HepG2 (cell line): ENCODE measurements around the gene VSNL1. TPM values are rescaled to one million over a fixed set of nuclear protein-coding genes. Genes with fewer than 3 reads are reported as not detected.

Experiments
- HNF1A ChIP-seq, 2 experiments: sonication (generic) in 1 of 2; formaldehyde crosslinking in 1 of 2; IDR thresholded peaks; 2 replicates each; pipeline versions ENCODE4 v1.4.0 to v1.6.1; 2016 to 2020; ENCODE audit warnings: borderline replicate concordance in 1 of 2, low read depth in 1 of 2, mild to moderate bottlenecking in 1 of 2, missing genetic modification reagents in 1 of 2
- NFYC ChIP-seq: IDR thresholded peaks from 2 replicates; pipeline ENCODE4 v1.6.1; 2016; ENCODE audit warnings: missing genetic modification reagents, missing compliant biosample characterization
- PRPF4 ChIP-seq: fragments of 200-400 bp; formaldehyde crosslinking; IDR thresholded peaks from 2 replicates; pipeline ENCODE4 v1.6.1; 2016; ENCODE audit warnings: low read length, low read depth; ENCODE audit not compliant: poor library complexity, severe bottlenecking
- RARA ChIP-seq: IDR thresholded peaks from 2 replicates; pipeline ENCODE4 v1.6.1; 2016; ENCODE audit warnings: missing genetic modification reagents, missing compliant biosample characterization
- RFX1 ChIP-seq: fragments of 450-650 bp; IDR thresholded peaks from 2 replicates; pipeline ENCODE4 v1.6.1; 2017
- SIX4 ChIP-seq: sonication (generic); formaldehyde crosslinking; IDR thresholded peaks from 2 replicates; pipeline ENCODE4 v1.4.0; 2020; ENCODE audit warnings: missing genetic modification reagents
- SP140L ChIP-seq: sonication (generic); formaldehyde crosslinking; IDR thresholded peaks from 2 replicates; pipeline ENCODE4 v1.4.0; 2020; ENCODE audit warnings: missing genetic modification reagents, borderline replicate concordance
- TERF1 ChIP-seq: sonication (generic); formaldehyde crosslinking; IDR thresholded peaks from 2 replicates; pipeline ENCODE4 v1.8.0; 2022; ENCODE audit warnings: mild to moderate bottlenecking, missing genetic modification reagents, moderate library complexity
- TRAFD1 ChIP-seq: sonication (generic); formaldehyde crosslinking; IDR thresholded peaks from 2 replicates; pipeline ENCODE4 v1.5.1; 2020; ENCODE audit warnings: missing genetic modification reagents, mild to moderate bottlenecking, borderline replicate concordance
- ZKSCAN5 ChIP-seq: sonication (generic); formaldehyde crosslinking; IDR thresholded peaks from 2 replicates; pipeline ENCODE4 v1.5.1; 2020; ENCODE audit warnings: mild to moderate bottlenecking, missing genetic modification reagents
- ZMAT5 ChIP-seq: sonication (generic); formaldehyde crosslinking; IDR thresholded peaks from 2 replicates; pipeline ENCODE4 v1.5.0; 2020; ENCODE audit warnings: mild to moderate bottlenecking, low read depth, missing genetic modification reagents, borderline replicate concordance
- ZMYM2 ChIP-seq: sonication (generic); formaldehyde crosslinking; IDR thresholded peaks from 2 replicates; pipeline ENCODE4 v1.8.0; 2022; ENCODE audit warnings: mild to moderate bottlenecking, missing genetic modification reagents
- ZNF232 ChIP-seq: sonication (generic); formaldehyde crosslinking; IDR thresholded peaks from 2 replicates; pipeline ENCODE4 v1.4.0; 2020; ENCODE audit warnings: missing genetic modification reagents, borderline replicate concordance
- ZNF33B ChIP-seq: sonication (generic); formaldehyde crosslinking; IDR thresholded peaks from 2 replicates; pipeline ENCODE4 v1.5.1; 2020; ENCODE audit warnings: mild to moderate bottlenecking, missing genetic modification reagents
- ZNF512B ChIP-seq: sonication (generic); formaldehyde crosslinking; IDR thresholded peaks from 2 replicates; pipeline ENCODE4 v1.5.1; 2020; ENCODE audit warnings: missing genetic modification reagents, mild to moderate bottlenecking, borderline replicate concordance
- ZNF766 ChIP-seq: sonication (generic); formaldehyde crosslinking; IDR thresholded peaks from 2 replicates; pipeline ENCODE4 v1.5.0; 2020; ENCODE audit warnings: missing genetic modification reagents, borderline replicate concordance
- ZNF841 ChIP-seq: sonication (generic); formaldehyde crosslinking; IDR thresholded peaks from 2 replicates; pipeline ENCODE4 v1.8.1; 2023; ENCODE audit warnings: missing genetic modification reagents, borderline replicate concordance
- polyA plus RNA-seq, 8 experiments: library from polyadenylated mRNA; depleted of rRNA in 3 of 8; stranded (reverse) in 7 of 8; unstranded in 1 of 8; fragments of >200 nt; fragmentation: Illumina TruSeq in 4 of 8; extraction: Trizol in 4 of 8; gene quantifications; 2 replicates each; pipeline versions ENCODE4 v1.2.1 to v1.2.3, GENCODE V29; 2011 to 2016; ENCODE audit warnings: low read depth in 4 of 8, missing spikeins in 1 of 8, mixed read lengths in 1 of 8; ENCODE audit not compliant: insufficient read depth in 1 of 8
- total RNA-seq, 5 experiments: library from RNA; depleted of rRNA; stranded (reverse); fragments of >200 nt; fragmentation: Illumina TruSeq; extraction: Trizol; gene quantifications; 2 replicates each; pipeline ENCODE4 v1.2.3, GENCODE V29; 2016; ENCODE audit warnings: low read depth in 1 of 5

VSNL1 gene
- total and polyA plus RNA-seq, 2 of the 13 experiments (the other 11 are each of a cell fraction or from before 2014, with no cell fraction given): 63.2 to 95.9 TPM

- TF ChIP-seq ZNF512B (CRISPR knock-in tag): 0 out of 2 replicates have a peak, but pooled peaks have one; percentile 49
- peak; percentile 16; the same call in 1 of the 2 replicates for TF ChIP-seq SIX4 (CRISPR knock-in tag)
- peak; percentile 55 for TF ChIP-seq PRPF4
- TF ChIP-seq TERF1 (CRISPR knock-in tag): no peak
- 0 out of 2 replicates have a peak, but pooled peaks have one; percentile 67 for TF ChIP-seq SP140L
- TF ChIP-seq ZNF766 (CRISPR knock-in tag): peak; percentile 78; the same call in 1 of the 2 replicates
- peak; percentile 88; the same call in 1 of the 2 replicates for TF ChIP-seq ZNF33B (CRISPR knock-in tag)
- peak; percentile 41; the same call in 1 of the 2 replicates for TF ChIP-seq RARA (CRISPR knock-in tag)
- no peak for TF ChIP-seq RFX1
- 0 out of 2 replicates have a peak, but pooled peaks have one; percentile 29 for TF ChIP-seq NFYC (CRISPR knock-in tag)
- peak; percentile 88; the same call in 1 of the 2 replicates for TF ChIP-seq ZNF232 (CRISPR knock-in tag)
- no peak for TF ChIP-seq ZMAT5
- TF ChIP-seq ZNF841 (CRISPR knock-in tag): no peak; the same call in 1 of the 2 replicates
- peak; percentile 46; the same call in 1 of the 2 replicates for TF ChIP-seq HNF1A (IDR thresholded peaks at IDR 0.05; ENCODE audit: low read depth)
- peak; percentile 64; the same call in 1 of the 2 replicates for TF ChIP-seq HNF1A (CRISPR knock-in tag; IDR thresholded peaks at IDR 0.05; ENCODE audit: borderline replicate concordance)
- peak; percentile 84 for TF ChIP-seq ZMYM2
- TF ChIP-seq ZKSCAN5 (CRISPR knock-in tag): no peak
- TF ChIP-seq TRAFD1: 0 out of 2 replicates have a peak, but pooled peaks have one; percentile 85
These were observed at the start of gene VSNL1 (continued) for GRCh38 chr2:17540093-17540812.
